Measurements from ENCODE around the gene TBC1D8.

Gene TBC1D8

DNA sequence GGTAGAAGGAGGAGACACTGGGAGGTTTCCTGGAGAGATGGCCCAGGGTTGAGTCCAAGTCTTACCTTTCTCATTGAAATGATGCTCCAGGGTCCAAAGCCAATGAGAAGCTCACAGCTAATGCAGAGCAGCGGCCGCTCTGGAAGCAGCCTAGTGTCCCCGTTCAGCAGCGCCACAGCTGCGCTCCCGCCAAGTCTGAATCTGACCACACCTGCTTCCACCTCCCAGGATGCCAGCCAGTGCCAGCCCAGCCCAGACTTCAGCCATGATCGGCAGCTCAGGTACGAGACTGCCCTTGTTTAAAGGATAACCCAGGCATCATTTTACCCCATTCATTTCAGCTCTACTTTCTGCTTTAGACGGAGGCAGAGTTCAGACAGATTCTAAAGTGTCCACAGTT is 161.0 kb downstream of the TBC1D8 start:
- DNase-seq (ENCODE audit: low read depth): no peak
- TF ChIP-seq, protein P1, sequence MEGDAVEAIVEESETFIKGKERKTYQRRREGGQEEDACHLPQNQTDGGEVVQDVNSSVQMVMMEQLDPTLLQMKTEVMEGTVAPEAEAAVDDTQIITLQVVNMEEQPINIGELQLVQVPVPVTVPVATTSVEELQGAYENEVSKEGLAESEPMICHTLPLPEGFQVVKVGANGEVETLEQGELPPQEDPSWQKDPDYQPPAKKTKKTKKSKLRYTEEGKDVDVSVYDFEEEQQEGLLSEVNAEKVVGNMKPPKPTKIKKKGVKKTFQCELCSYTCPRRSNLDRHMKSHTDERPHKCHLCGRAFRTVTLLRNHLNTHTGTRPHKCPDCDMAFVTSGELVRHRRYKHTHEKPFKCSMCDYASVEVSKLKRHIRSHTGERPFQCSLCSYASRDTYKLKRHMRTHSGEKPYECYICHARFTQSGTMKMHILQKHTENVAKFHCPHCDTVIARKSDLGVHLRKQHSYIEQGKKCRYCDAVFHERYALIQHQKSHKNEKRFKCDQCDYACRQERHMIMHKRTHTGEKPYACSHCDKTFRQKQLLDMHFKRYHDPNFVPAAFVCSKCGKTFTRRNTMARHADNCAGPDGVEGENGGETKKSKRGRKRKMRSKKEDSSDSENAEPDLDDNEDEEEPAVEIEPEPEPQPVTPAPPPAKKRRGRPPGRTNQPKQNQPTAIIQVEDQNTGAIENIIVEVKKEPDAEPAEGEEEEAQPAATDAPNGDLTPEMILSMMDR (IDR thresholded peaks at IDR 0.05; ENCODE audit: low read depth, low read length, missing control alignments): no peak
- H3K4me3 ChIP-seq (ENCODE audit: low read depth, low read length): no peak overlapping the region

DNA sequence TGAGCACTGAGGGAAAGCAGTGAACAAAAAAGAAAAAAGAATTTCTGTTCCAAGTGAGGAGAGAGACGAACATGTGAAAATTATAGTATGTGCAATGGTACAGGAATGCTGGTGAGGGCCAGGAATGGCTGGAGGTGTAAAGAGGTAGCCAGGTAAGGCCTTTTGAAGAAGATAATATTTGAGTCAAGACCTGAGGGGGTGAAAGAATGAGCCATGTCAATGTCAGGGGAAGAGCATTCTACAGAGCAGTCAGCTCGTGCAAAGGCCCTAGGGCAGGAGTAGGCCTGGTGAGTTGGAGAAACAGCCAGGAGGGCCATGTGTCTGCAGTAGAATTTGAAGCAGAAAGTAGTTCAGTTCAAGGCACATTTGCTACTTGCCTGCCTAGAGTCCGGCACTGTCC is 161.5 kb downstream of the TBC1D8 start:
- H3K4me3 ChIP-seq (ENCODE audit: low read depth, low read length): no peak overlapping the region
- no peak for DNase-seq (ENCODE audit: low read depth)
- TF ChIP-seq, protein P1 (IDR thresholded peaks at IDR 0.05; ENCODE audit: low read depth, low read length, missing control alignments): no peak

DNA sequence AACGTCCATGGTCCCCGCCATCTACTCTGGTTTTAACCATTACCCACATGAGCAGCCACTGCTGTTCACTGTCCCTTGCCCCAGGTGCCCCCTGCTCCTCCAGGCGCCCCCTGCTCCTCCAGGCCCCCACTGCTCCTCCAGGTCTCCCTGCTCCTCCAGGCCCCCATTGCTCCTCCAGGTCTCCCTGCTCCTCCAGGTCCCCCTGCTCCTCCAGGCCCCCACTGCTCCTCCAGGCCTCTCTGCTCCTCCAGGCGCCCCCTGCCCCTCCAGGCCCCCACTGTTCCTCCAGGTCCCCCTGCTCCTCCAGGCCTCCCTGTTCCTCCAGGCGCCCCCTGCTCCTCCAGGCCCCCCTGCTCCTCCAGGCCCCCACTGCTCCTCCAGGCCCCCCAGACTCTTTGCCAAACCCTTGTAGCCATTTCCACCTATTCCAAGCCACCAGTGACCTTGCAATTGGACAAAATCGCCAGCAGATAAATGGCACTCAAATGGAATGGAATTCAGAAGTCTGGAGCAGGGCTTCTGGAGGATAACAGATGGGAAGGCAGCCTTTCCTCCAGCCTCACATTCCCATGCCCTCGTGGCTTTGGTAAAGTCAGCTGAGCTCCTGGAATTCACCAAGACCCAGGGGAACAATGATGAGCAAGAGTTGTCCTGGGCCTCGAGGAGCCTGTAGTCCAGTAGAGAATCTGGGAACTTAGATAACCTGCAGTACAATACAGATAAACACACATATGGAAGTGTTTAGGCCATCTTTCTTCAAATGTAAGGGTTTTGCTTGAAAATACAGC is 162.4 kb downstream of the TBC1D8 start:
- TF ChIP-seq, protein P1 (IDR thresholded peaks at IDR 0.05; ENCODE audit: low read depth, low read length, missing control alignments): no peak
- no peak for DNase-seq (ENCODE audit: low read depth)
- no peak overlapping the region for H3K4me3 ChIP-seq (ENCODE audit: low read depth, low read length)

DNA sequence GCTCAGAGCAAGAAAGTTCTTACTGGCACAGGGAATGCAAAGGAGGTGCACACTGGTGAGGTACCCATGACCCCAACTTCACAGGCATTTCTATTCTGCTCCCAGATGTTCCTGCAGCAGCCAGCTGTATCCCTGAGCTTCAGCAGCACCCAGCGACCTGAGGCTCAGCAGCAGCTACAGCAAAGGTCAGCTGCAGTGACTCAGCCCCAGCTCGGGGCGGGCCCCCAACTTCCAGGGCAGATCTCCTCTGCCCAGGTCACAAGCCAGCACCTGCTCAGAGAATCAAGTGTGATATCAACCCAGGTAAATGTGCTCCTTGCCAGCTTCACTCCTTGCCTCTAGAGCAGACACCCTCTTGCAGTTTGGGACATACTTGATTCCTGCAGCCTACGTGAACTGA is 163.2 kb downstream of the TBC1D8 start:
- no peak for DNase-seq (ENCODE audit: low read depth)
- no peak overlapping the region for H3K4me3 ChIP-seq (ENCODE audit: low read depth, low read length)
- TF ChIP-seq, protein P1 (IDR thresholded peaks at IDR 0.05; ENCODE audit: low read depth, low read length, missing control alignments): no peak

DNA sequence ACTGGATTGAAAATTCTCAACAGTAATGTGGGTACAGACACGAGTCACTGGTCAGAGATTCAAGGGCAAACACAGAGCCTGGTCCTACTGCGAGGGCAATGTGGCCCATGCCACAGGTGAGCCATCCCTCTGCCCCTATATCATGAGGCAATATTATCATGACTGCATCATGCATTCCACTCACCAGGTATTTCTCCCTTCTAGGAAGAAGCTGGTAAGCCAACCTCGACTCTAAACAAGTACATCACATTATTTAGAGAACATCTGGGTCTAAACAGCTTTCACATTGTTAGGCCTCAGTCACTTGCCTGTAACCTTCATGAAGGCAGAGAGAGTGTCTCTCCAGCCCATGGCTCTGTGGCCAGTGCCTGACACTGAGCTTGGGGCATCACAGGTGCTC is 163.6 kb downstream of the TBC1D8 start:
- no peak overlapping the region for H3K4me3 ChIP-seq (ENCODE audit: low read depth, low read length)
- DNase-seq (ENCODE audit: low read depth): no peak
- TF ChIP-seq, protein P1 (IDR thresholded peaks at IDR 0.05; ENCODE audit: low read depth, low read length, missing control alignments): no peak

DNA sequence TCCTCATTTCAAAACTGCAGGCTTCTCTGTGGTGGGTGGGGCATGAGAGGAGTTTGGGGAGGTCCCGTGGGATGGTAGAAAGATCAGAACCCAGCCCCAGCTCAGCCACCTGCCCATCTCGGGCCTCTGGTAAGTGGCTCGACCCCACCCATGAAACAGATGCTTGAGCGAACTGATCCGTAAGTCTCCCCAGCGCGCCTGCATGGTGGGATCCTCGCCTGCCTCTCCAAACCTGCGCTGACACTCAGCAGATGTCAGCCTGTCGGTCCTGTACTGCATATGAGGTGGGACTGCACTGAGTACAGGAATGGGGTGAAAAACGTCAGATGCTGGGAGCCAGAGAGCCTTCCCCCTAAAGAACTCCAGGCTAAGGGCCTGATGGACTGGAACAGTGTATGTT is 165.0 kb downstream of the TBC1D8 start:
- DNase-seq (ENCODE audit: low read depth): no peak
- no peak overlapping the region for H3K4me3 ChIP-seq (ENCODE audit: low read depth, low read length)
- TF ChIP-seq, protein P1 (IDR thresholded peaks at IDR 0.05; ENCODE audit: low read depth, low read length, missing control alignments): no peak

DNA sequence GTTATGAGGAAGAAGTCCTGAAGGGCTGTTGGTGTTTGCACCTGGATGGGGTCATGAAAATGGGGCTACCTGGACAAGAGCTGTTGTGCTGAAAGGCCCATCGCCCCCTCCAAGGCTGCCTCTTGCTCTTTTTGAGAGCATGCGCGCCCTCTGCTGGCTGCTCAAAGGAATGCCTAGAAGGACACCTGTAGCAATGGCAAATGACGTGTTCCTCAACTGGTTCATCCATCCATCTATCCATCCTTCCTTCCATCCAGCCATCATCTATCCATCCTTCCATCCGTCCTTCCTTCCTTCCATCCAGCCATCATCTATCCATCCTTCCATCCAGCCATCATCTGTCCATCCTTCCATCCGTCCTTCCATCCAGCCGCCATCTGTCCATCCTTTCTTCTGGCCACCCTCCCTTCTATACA is 166.3 kb downstream of the TBC1D8 start:
- no peak overlapping the region for H3K4me3 ChIP-seq (ENCODE audit: low read depth, low read length)
- DNase-seq (ENCODE audit: low read depth): peak; percentile 34
- TF ChIP-seq, protein P1 (IDR thresholded peaks at IDR 0.05; ENCODE audit: low read depth, low read length, missing control alignments): peak; percentile 96
